Measurements from ENCODE around the gene KCNG2. TPM values are rescaled to one million over a fixed set of nuclear protein-coding genes. Genes with fewer than 3 reads are reported as not detected.

Gene KCNG2
- total RNA-seq, 1 experiment from 2014 or later, result 8.6 TPM

GRCh38 chr18:79926715-79927606 lies 129.2 kb downstream of the KCNG2 start:
- DNase-seq (ENCODE audit: low spot score), result no peak
- in situ Hi-C loops (cut with HindIII; ENCODE audit: low sequenced_read_pairs), result no loop called here

DNA sequence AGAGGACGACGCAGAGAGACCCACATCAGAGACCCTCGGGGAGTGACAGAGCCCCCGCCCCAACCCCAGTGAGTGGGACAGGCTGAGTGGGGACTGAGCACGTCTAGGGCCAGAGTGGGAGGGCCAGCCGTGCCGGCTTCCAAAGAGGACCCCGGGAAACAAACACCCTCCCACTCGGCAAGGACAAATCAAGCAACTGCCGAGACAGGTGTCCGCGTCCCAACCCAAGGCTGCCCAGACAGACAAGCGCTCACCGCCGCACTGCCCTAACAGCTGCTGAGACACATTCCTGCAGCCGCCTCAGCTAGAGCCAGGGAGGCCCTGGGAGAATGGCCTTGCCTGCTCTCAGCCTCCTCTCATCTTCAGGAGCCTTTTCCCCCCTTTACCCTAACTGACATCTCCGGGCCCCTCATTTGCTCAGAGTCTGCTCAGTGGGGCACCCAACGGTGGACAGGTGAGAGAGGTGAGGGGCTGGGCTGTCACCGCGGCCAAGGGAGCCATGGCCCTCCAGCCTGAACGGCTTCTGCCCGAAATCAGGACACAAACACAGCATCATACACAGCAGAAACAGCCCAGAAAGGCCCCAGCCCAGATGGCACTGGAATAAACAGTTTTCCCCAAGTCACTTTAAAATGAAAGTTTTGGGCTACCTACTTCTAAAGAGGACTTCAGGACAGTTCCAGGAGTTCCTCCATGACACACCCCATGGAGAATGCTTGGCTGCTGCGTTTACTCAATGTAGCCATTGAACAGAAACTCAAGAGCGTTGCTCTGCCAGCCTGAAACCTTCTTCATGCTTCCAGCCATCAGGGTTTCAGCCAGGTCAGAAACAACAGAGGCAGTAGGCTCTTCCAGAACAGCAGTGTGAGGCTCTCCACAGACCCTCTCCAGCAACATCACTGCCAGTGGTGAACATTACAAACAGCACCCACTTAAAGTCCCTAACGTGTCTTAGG lies 130.1 kb downstream of the KCNG2 start:
- in situ Hi-C loops (cut with HindIII; ENCODE audit: low sequenced_read_pairs), result no loop called here

DNA sequence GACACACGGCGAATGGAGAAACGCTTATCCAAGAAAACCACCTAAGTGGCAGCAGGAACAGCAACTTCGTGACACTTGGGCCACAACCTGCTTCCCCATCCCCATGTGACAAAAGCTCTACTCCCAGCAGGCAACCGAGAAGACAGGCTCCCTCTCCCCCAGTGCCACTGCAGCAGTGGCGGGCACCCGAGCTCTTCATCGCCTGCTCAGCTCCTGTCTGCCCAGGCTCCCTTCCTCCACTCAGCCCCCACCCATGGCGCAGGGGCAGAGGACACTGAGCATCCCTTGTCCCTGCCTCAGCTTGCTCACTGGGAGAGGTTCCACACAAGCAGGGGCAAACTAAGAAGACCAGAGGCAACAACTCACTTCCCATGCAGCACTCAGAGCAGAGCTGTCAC lies 130.8 kb downstream of the KCNG2 start:
- DNase-seq (ENCODE audit: low spot score), result no peak
- in situ Hi-C loops (cut with HindIII; ENCODE audit: low sequenced_read_pairs), result no loop called here

More for the DNA sequence above, 130.1 kb downstream of the KCNG2 start:
- no peak for DNase-seq (ENCODE audit: low spot score)

- in situ Hi-C loops (cut with HindIII; ENCODE audit: low sequenced_read_pairs), result no loop called here
Observed at GRCh38 chr18:79930020-79930642, 132.4 kb downstream of the KCNG2 start.

DNA sequence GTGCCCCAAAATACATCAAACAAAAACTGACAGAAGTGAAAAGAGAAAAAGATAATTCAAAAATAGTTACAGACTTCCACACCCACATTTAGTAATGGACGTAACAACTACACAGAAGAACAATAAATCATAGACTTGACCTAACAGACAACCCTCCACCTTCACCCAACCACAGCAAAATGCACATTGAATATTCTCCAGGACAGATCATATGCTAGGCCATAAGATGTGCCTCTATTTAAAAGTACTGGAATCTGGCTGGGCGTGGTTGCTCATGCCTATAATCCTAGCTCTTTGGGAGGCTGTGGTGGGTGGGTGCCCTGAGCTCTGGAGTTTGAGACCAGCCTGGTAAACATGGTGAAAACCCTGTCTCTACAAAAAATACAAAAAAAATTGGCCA lies 133.7 kb downstream of the KCNG2 start:
- in situ Hi-C loops (cut with HindIII; ENCODE audit: low sequenced_read_pairs), result no loop called here
- DNase-seq (ENCODE audit: low spot score), result no peak

More at GRCh38 chr18:79930020-79930642, 132.4 kb downstream of the KCNG2 start:
- no peak for DNase-seq (ENCODE audit: low spot score)

DNA sequence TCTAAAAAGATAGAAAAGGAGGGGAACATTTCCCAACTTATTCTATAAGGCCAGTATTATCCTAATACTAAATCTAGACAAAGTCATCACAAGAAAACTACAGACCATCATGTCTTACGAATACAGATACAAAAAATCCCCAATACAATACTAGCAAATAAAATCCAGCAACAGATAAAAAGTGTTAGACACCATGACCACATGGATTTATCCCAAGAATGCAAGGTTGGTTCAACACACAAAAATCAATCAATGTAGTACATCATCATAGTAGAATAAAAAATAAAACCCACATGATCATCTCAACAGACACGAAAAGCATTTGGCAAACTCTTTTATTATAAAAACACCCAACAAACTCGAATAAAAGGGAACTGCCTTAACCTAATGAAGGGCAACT lies 135.2 kb downstream of the KCNG2 start:
- in situ Hi-C loops (cut with HindIII; ENCODE audit: low sequenced_read_pairs), result no loop called here
- no peak for DNase-seq (ENCODE audit: low spot score)

- no peak for DNase-seq (ENCODE audit: low spot score)
- in situ Hi-C loops (cut with HindIII; ENCODE audit: low sequenced_read_pairs), result no loop called here
Observed at GRCh38 chr18:79933765-79934164, 136.0 kb downstream of the KCNG2 start.

GRCh38 chr18:79934311-79935097 lies 136.8 kb downstream of the KCNG2 start:
- no peak for DNase-seq (ENCODE audit: low spot score)
- in situ Hi-C loops (cut with HindIII; ENCODE audit: low sequenced_read_pairs), result no loop called here

- no peak for DNase-seq (ENCODE audit: low spot score)
- in situ Hi-C loops (cut with HindIII; ENCODE audit: low sequenced_read_pairs), result no loop called here
Observed at GRCh38 chr18:79935098-79935480, 137.4 kb downstream of the KCNG2 start.

DNA sequence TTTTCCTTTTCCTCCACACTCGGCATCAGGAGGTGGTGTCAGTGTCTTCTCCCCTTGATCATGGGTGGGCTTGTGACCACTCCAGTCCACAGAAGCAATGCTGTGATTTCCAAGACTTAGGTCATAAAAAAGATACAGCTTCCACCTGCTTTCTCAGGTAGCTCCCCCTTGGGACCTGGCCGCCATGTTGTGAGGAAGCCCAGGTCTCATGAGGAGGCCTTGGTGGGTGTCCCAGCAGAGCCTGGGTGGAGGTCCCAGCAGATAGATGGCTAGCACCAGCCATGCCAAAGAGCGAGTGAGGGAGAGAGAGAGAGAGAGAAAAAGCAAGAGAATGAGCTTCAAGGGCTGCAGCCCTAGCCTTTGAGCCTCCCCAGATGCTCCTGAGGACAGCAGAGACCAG lies 137.8 kb downstream of the KCNG2 start:
- in situ Hi-C loops (cut with HindIII; ENCODE audit: low sequenced_read_pairs), result no loop called here

DNA sequence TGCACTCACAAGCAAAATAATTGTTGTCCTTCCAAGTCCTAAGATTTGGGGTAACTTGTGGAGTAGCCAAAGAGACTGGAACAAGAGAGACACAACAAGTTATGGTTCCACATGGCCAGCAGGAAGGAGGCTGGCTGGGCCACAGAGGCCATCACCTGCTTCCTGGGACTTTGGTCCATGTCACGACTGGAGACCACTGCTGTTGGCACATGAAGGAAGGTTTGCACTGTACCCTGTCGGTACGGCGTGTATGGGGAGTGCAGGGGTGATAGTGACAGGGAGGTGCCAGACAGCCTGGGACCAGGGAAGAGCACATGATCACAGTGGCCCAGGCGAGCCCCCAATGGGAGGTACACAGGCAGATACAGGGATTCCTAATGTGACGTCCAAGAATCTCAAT lies 138.2 kb downstream of the KCNG2 start:
- in situ Hi-C loops (cut with HindIII; ENCODE audit: low sequenced_read_pairs), result no loop called here
- DNase-seq (ENCODE audit: low spot score), result no peak

More for the DNA sequence above, 137.8 kb downstream of the KCNG2 start:
- DNase-seq (ENCODE audit: low spot score), result no peak

- in situ Hi-C loops (cut with HindIII; ENCODE audit: low sequenced_read_pairs), result no loop called here
- DNase-seq (ENCODE audit: low spot score), result no peak
Observed at GRCh38 chr18:79936641-79937040, 138.9 kb downstream of the KCNG2 start.

DNA sequence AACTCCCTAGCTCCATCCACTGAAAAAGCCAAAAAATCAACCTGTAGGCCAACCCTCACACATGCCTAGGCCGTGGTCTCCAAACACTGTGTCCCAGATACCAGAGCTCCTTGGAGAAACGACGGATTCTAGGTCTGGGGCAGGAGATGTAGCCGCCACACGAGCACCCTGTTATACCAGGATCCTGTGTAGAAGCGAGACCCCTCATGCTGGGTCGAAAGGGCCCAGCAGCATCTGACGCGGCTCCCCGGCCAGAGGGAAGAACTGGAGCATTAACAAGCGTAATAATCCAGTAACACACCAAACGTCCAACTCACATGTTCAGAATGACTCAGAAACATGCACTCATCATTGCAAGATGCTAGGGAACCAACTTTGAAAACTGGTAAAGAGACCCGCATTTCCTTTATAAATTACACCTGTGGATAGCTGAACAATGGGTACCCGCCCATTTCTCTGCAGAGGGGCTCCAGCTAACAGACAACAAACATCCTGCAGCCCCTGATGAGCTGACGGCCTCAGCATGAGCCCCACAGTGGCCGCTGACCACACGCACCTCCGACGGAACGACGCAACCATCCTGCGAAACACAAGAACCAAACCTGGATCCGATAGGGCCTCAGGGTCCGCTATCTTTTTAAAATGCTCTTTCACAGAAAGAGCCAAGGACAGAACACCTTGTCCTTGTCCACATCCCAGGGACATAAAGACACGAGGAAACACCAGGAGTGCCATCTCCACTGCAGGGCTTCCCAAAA lies 139.5 kb downstream of the KCNG2 start:
- in situ Hi-C loops (cut with HindIII; ENCODE audit: low sequenced_read_pairs), result no loop called here

GRCh38 chr18:79938196-79938595 lies 140.5 kb downstream of the KCNG2 start:
- DNase-seq (ENCODE audit: low spot score), result no peak
- in situ Hi-C loops (cut with HindIII; ENCODE audit: low sequenced_read_pairs), result no loop called here

More for the DNA sequence above, 139.5 kb downstream of the KCNG2 start:
- DNase-seq (ENCODE audit: low spot score), result no peak

DNA sequence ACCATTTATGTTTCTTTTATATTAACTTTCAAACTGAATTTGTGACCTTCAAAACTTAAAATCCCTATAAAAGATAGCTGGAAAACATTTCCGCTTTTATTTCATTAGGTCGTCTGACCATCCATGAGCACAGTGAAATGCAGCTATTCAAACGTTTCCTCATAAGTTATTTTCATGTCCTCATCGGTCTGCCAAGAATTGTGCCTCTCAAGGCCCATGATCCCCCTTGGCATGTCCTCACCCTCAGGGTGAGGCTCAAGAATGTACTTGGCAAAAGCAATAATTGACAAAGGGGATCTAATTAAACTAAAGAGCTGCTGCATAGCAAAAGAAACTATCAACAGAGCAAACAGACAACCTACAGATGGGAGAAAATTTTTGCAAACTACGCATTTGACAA lies 141.4 kb downstream of the KCNG2 start:
- in situ Hi-C loops (cut with HindIII; ENCODE audit: low sequenced_read_pairs), result no loop called here

DNA sequence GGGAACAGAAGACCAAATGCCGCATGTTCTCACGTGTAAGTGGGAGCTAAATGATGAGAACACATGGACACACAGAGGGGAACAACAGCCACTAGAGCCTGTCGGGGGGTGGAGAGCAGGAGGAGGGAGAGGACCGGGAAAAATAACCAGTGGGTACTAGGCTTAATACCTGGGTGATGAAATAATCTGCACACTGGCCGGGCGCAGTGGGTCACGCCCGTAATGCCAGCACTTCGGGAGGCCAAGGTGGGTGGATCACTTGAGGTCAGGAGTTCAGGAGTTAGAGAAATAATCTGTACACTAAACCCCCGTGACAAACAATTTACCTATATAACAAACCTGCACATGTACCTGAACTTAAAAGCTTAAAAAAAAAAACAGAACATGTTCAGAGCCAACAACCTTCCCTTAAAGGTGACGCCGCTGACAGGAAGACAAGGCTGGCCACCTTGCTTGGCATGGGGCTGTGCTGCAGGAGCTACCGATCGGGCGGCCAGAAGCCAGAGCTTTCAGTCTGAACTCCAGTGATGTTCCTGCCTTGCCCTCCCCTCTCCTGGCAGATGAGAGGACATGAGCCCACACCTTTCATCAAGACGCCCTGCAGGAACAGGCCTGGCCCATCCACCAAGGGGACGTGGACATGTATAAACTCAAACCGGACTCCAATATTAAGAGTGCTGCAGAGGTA lies 142.5 kb downstream of the KCNG2 start:
- no peak for DNase-seq (ENCODE audit: low spot score)
- in situ Hi-C loops (cut with HindIII; ENCODE audit: low sequenced_read_pairs), result no loop called here

More for the DNA sequence above, 141.4 kb downstream of the KCNG2 start:
- no peak for DNase-seq (ENCODE audit: low spot score)

- DNase-seq (ENCODE audit: low spot score), result no peak
- in situ Hi-C loops (cut with HindIII; ENCODE audit: low sequenced_read_pairs), result no loop called here
Observed at GRCh38 chr18:79940814-79941472, 143.2 kb downstream of the KCNG2 start.
